WTC11 (cell line): ENCODE data around the gene LAMC2. TPM values are rescaled to one million over a fixed set of nuclear protein-coding genes. Genes with fewer than 3 reads are reported as not detected.

Experiments used
- ATAC-seq: fragments of 200-7000 bp; cut with Tn5 transposase; 2 replicates; pipeline ENCODE4 v1.10.0; 2021; ENCODE audit warnings: mild to moderate bottlenecking, moderate library complexity
- CTCF ChIA-PET: fragments of 300-600 bp; sonication (Branson Sonifier 250); formaldehyde crosslinking; loops from one replicate; lab custom pipeline; 2021; ENCODE audit warnings: antibody characterized with exemption; lab: Charles Lee
- POLR2A ChIA-PET: fragments of 350-600 bp; sonication (Branson Sonifier 250); formaldehyde crosslinking; loops from one replicate; lab custom pipeline; 2021; ENCODE audit warnings: antibody characterized with exemption; lab: Charles Lee
- DNase-seq: peaks from one replicate; pipeline ENCODE4 v3.0.0; 2021; ENCODE audit warnings: low spot score
- H3K27ac Mint-ChIP-seq: 2 replicates; pipeline ENCODE4 v1.8.0; 2021; ENCODE audit warnings: mixed read lengths
- H3K27me3 Mint-ChIP-seq: 2 replicates; pipeline ENCODE4 v1.8.0; 2021; ENCODE audit warnings: low read depth, mild to moderate bottlenecking, moderate library complexity, mixed read lengths
- H3K36me3 Mint-ChIP-seq: 2 replicates; pipeline ENCODE4 v1.8.0; 2021; ENCODE audit warnings: mixed read lengths
- H3K4me1 Mint-ChIP-seq: 2 replicates; pipeline ENCODE4 v1.8.0; 2022; ENCODE audit warnings: mixed read lengths
- H3K4me3 Mint-ChIP-seq: 2 replicates; pipeline ENCODE4 v1.8.0; 2021; ENCODE audit warnings: mild to moderate bottlenecking, moderate library complexity, mixed read lengths
- H3K9me3 Mint-ChIP-seq: 2 replicates; pipeline ENCODE4 v1.8.0; 2021; ENCODE audit warnings: mixed read lengths
- CBFB ChIP-seq: sonication (generic); formaldehyde crosslinking; IDR thresholded peaks from 2 replicates; pipeline ENCODE4 v1.8.1; 2022; ENCODE audit warnings: mild to moderate bottlenecking, low read depth, missing genetic modification reagents
- HMGA2 ChIP-seq: fragments of 250-450 bp; sonication (Bioruptor Pico); IDR thresholded peaks from 2 replicates; pipeline ENCODE4 v1.4.0; 2021; ENCODE audit warnings: mild to moderate bottlenecking, moderate library complexity
- SMAD3 ChIP-seq: sonication (generic); formaldehyde crosslinking; IDR thresholded peaks from 2 replicates; pipeline ENCODE4 v1.8.0; 2022; ENCODE audit warnings: missing genetic modification reagents, mild to moderate bottlenecking, borderline replicate concordance
- TEAD4 ChIP-seq: sonication (generic); formaldehyde crosslinking; IDR thresholded peaks from 2 replicates; pipeline ENCODE4 v1.8.0; 2022; ENCODE audit warnings: mild to moderate bottlenecking, missing genetic modification reagents
- ZNF121 ChIP-seq: sonication (generic); formaldehyde crosslinking; IDR thresholded peaks from 2 replicates; pipeline ENCODE4 v1.8.0; 2023; ENCODE audit warnings: missing genetic modification reagents
- ZNF219 ChIP-seq: sonication (generic); formaldehyde crosslinking; IDR thresholded peaks from 2 replicates; pipeline ENCODE4 v1.8.0; 2023; ENCODE audit warnings: missing genetic modification reagents, mild to moderate bottlenecking, borderline replicate concordance
- ZNF317 ChIP-seq: sonication (generic); formaldehyde crosslinking; IDR thresholded peaks from 2 replicates; pipeline ENCODE4 v1.8.1; 2023; ENCODE audit warnings: low read depth, mild to moderate bottlenecking, moderate library complexity, missing genetic modification reagents, borderline replicate concordance
- ZNF671 ChIP-seq: fragments of 250-450 bp; sonication (Bioruptor Pico); IDR thresholded peaks from 2 replicates; pipeline ENCODE4 v1.8.0; 2021; ENCODE audit warnings: mild to moderate bottlenecking
- total RNA-seq: library from RNA; stranded (reverse); gene quantifications from 3 replicates; pipeline ENCODE4 v1.2.3, GENCODE V29; 2021
- TF ChIP-seq, protein P1 (sequence below): fragments of 250-450 bp; sonication (Bioruptor Pico); IDR thresholded peaks from 2 replicates; pipeline ENCODE4 v2.1.2; 2022; ENCODE audit warnings: mild to moderate bottlenecking, moderate library complexity
- TF ChIP-seq, protein P2 (sequence below): fragments of 250-450 bp; sonication (Bioruptor Pico); conservative IDR thresholded peaks from 2 replicates; pipeline ENCODE4 v1.9.0; 2021; ENCODE audit warnings: mild to moderate bottlenecking
- TF ChIP-seq, protein P3 (sequence below): sonication (generic); formaldehyde crosslinking; IDR thresholded peaks from 2 replicates; pipeline ENCODE4 v1.8.1; 2023; ENCODE audit warnings: mild to moderate bottlenecking, missing genetic modification reagents
- TF ChIP-seq, protein P4 (sequence below): sonication (generic); formaldehyde crosslinking; IDR thresholded peaks from 2 replicates; pipeline ENCODE4 v1.8.0; 2022; ENCODE audit warnings: missing genetic modification reagents

LAMC2 gene
- total RNA-seq, 1 experiment from 2014 or later = 7.9 TPM

DNA sequence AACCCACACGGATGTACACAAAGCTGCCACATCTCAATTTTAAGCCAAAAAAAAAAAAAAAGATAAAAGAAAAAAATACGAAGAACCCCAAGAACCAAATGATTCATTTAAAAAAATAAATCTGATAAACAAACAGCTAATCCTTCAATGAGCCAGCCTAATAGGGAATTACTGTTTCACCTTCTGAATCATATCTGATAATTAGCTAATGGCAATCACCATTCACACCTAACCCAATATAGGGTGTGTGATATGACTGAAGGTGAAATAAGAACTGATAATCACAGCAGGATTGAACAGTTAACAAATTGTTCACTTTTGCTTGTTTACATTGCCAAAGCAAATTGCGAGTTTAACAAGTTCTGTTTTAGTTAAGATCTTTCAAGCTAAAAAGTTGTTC, 61.4 kb downstream of the LAMC2 start:
- no peak for ATAC-seq
- CTCF ChIA-PET = interaction anchor here (2.0 to 3.8 kb wide), 2 partner anchors 12 to 19 kb away, joined by 9 to 24 read pairs; no protein-coding TSS in a partner anchor
- H3K4me3 Mint-ChIP-seq = no peak overlapping the region
- POLR2A ChIA-PET = no interaction called here
- no peaks in the 10 kb centered on the region for H3K27me3 Mint-ChIP-seq
- no peak for DNase-seq
- no peak for TF ChIP-seq CBFB (CRISPR knock-in tag)
- TF ChIP-seq ZNF671 (CRISPR knock-in tag) = no peak
- TF ChIP-seq HMGA2 (CRISPR knock-in tag) = no peak
- TF ChIP-seq ZNF121 (CRISPR knock-in tag) = no peak
- no peak for TF ChIP-seq TEAD4 (CRISPR knock-in tag)
- TF ChIP-seq ZNF317 (CRISPR knock-in tag) = no peak
- TF ChIP-seq ZNF219 (CRISPR knock-in tag) = no peak
- TF ChIP-seq, protein P1, sequence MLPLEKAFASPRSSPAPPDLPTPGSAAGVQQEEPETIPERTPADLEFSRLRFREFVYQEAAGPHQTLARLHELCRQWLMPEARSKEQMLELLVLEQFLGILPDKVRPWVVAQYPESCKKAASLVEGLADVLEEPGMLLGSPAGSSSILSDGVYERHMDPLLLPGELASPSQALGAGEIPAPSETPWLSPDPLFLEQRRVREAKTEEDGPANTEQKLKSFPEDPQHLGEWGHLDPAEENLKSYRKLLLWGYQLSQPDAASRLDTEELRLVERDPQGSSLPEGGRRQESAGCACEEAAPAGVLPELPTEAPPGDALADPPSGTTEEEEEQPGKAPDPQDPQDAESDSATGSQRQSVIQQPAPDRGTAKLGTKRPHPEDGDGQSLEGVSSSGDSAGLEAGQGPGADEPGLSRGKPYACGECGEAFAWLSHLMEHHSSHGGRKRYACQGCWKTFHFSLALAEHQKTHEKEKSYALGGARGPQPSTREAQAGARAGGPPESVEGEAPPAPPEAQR (CRISPR knock-in tag) = no peak
- TF ChIP-seq SMAD3 (CRISPR knock-in tag) = no peak
- TF ChIP-seq, all 79 proteins: peak for 0
- H3K27ac Mint-ChIP-seq = no peak overlapping the region; the same call in 1 of the 2 replicates
- H3K4me1 Mint-ChIP-seq = peaks cover 11% of the 10 kb centered on the region
- peaks cover 2% of the 10 kb centered on the region; the same call in 1 of the 2 replicates for H3K36me3 Mint-ChIP-seq
- 0 out of 2 replicates have a peak, but pooled peaks cover 8% of the 10 kb centered on the region for H3K9me3 Mint-ChIP-seq

DNA sequence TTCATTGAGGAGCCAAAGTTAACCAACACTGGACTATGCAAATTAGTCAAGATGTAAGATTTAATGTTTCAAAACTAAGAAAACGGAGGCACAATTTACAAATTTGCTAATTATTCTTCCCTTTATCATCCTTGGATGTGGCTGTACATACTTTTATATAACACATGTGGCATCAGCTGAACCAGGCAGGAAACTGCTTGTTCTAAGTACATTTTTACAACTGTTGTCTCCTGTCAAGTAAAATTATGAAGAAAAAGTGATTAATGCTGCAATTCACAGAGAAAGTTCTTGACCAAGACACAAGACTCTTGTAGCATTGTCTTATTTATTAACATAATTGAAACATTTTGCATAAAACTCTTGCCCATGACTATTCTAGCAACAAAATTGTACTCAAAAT, 61.9 kb downstream of the LAMC2 start:
- CTCF ChIA-PET = interaction anchor here (1.1 to 3.8 kb wide), 2 partner anchors 13 to 34 kb away, joined by 3 to 24 read pairs; no protein-coding TSS in a partner anchor
- TF ChIP-seq, protein P2, sequence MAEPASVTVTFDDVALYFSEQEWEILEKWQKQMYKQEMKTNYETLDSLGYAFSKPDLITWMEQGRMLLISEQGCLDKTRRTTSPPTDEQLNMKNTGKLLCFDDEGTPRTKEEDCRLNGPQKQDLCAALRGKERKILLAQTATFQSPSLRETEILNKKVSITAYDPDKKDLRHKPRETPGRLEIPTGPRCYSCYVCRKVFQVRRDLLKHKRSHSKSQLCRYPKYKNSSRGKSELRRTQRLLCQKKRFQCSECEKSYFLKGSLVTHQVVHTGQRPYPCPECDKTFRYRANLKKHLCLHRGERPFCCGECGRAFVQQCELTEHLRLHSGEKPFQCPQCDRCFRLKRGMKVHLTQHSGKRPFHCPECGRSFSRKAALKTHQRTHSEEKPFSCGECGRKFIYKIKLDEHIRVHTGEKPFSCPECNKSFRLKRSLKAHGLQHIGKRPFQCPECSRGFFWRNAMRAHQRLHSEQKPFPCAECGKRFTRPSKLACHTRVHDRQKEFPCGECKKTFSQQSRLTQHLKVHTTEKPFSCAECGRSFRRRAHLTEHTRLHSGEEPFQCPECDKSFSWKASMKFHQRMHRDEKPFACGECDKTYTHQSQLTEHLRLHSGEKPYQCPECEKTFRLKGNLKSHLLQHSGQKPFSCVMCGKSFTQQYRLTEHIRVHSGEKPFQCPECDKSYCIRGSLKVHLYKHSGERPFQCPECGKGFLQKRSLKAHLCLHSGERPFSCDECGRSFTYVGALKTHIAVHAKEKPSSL (CRISPR knock-in tag) = no peak
- TF ChIP-seq, protein P3, sequence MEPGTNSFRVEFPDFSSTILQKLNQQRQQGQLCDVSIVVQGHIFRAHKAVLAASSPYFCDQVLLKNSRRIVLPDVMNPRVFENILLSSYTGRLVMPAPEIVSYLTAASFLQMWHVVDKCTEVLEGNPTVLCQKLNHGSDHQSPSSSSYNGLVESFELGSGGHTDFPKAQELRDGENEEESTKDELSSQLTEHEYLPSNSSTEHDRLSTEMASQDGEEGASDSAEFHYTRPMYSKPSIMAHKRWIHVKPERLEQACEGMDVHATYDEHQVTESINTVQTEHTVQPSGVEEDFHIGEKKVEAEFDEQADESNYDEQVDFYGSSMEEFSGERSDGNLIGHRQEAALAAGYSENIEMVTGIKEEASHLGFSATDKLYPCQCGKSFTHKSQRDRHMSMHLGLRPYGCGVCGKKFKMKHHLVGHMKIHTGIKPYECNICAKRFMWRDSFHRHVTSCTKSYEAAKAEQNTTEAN (CRISPR knock-in tag) = no peak
- TF ChIP-seq, protein P4, sequence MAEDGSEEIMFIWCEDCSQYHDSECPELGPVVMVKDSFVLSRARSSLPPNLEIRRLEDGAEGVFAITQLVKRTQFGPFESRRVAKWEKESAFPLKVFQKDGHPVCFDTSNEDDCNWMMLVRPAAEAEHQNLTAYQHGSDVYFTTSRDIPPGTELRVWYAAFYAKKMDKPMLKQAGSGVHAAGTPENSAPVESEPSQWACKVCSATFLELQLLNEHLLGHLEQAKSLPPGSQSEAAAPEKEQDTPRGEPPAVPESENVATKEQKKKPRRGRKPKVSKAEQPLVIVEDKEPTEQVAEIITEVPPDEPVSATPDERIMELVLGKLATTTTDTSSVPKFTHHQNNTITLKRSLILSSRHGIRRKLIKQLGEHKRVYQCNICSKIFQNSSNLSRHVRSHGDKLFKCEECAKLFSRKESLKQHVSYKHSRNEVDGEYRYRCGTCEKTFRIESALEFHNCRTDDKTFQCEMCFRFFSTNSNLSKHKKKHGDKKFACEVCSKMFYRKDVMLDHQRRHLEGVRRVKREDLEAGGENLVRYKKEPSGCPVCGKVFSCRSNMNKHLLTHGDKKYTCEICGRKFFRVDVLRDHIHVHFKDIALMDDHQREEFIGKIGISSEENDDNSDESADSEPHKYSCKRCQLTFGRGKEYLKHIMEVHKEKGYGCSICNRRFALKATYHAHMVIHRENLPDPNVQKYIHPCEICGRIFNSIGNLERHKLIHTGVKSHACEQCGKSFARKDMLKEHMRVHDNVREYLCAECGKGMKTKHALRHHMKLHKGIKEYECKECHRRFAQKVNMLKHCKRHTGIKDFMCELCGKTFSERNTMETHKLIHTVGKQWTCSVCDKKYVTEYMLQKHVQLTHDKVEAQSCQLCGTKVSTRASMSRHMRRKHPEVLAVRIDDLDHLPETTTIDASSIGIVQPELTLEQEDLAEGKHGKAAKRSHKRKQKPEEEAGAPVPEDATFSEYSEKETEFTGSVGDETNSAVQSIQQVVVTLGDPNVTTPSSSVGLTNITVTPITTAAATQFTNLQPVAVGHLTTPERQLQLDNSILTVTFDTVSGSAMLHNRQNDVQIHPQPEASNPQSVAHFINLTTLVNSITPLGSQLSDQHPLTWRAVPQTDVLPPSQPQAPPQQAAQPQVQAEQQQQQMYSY (CRISPR knock-in tag) = no peak

More for the DNA sequence above, 61.9 kb downstream of the LAMC2 start:
- H3K9me3 Mint-ChIP-seq = 0 out of 2 replicates have a peak, but pooled peaks cover 8% of the 10 kb centered on the region
- no peak overlapping the region for H3K27ac Mint-ChIP-seq
- H3K27me3 Mint-ChIP-seq = no peaks in the 10 kb centered on the region
- DNase-seq (no peak), ATAC-seq (no peak)
- peaks cover 11% of the 10 kb centered on the region for H3K4me1 Mint-ChIP-seq
- POLR2A ChIA-PET = interaction anchor here (1.2 kb wide), 1 partner anchor 13 kb away, joined by 3 read pairs; no protein-coding TSS in a partner anchor
- H3K36me3 Mint-ChIP-seq = peaks cover 2% of the 10 kb centered on the region; the same call in 1 of the 2 replicates
- H3K4me3 Mint-ChIP-seq = no peak overlapping the region
